IMR-90 (cell line): ENCODE measurements around the gene WSB1. TPM values are rescaled to one million over a fixed set of nuclear protein-coding genes. Genes with fewer than 3 reads are reported as not detected.

ENCODE experiments used
- BHLHE40 ChIP-seq: fragments of 150-350 bp; IDR thresholded peaks from 2 replicates; pipeline ENCODE4 v1.6.1; 2016; ENCODE audit warnings: mild to moderate bottlenecking, low read depth, low read length
- CHD1 ChIP-seq: IDR thresholded peaks from 2 replicates; pipeline ENCODE4 v1.6.1; 2012; ENCODE audit warnings: low read depth, low read length, improper control_type of control experiment
- ELK1 ChIP-seq: fragments of 150-350 bp; IDR thresholded peaks from 2 replicates; pipeline ENCODE4 v1.6.1; 2016; ENCODE audit warnings: low read depth, mild to moderate bottlenecking, low read length, moderate library complexity, borderline replicate concordance
- FOS ChIP-seq: fragments of 150-350 bp; IDR thresholded peaks from 2 replicates; pipeline ENCODE4 v1.6.1; 2016; ENCODE audit warnings: low read depth, low read length
- NFE2L2 ChIP-seq: fragments of 150-350 bp; IDR thresholded peaks from 2 replicates; pipeline ENCODE4 v1.6.1; 2016; ENCODE audit warnings: low read depth, mild to moderate bottlenecking, low read length
- POLR2A ChIP-seq: IDR thresholded peaks from 2 replicates; pipeline ENCODE4 v1.6.1; 2012; ENCODE audit warnings: mild to moderate bottlenecking, low read depth, low read length
- polyA plus RNA-seq, 3 experiments: library from polyadenylated mRNA; depleted of rRNA; stranded (reverse); fragments of >200 nt; gene quantifications; 2 replicates each; pipeline ENCODE4 v1.2.3, GENCODE V29; 2012; ENCODE audit warnings: low replicate concordance in 1 of 3
- total RNA-seq: library from RNA; depleted of rRNA; stranded (reverse); fragments of >200 nt; gene quantifications from 2 replicates; pipeline ENCODE4 v1.2.3, GENCODE V29; 2012

WSB1 gene
- total and polyA plus RNA-seq, 2 of the 4 experiments (the other 2 are of a cell fraction), result 140 to 266 TPM

DNA sequence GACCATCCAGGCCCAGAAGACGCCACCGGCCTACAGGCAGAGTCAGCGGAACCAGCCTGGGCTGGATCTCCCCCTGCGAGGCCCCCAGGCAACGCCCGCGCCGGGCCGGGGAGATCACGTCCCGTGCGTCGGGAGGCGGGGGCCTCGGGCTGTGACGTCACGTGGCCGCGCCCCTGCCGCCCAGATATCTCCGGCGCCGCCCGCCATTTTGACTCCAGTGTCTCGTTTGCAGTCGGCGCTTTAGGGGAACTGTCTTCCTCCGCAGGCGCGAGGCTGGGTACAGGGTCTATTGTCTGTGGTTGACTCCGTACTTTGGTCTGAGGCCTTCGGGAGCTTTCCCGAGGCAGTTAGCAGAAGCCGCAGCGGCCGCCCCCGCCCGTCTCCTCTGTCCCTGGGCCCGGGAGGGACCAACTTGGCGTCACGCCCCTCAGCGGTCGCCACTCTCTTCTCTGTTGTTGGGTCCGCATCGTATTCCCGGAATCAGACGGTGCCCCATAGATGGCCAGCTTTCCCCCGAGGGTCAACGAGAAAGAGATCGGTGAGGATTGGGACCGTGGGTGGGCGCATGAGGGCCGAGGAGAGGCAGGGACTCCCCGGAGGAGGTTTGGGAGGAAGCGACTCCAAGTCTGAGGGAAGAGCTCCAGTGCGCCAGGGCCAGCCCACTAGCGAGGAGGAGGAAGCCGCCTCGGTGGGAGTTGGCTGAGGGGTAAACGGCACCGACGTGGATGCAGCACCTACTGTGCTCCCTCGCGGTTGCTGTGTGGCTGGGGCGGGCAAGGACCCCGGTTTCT, at the start of gene WSB1 (continued):
- TF ChIP-seq BHLHE40 (peak; percentile 96), ELK1 (no peak), FOS (peak; percentile 3; the same call in 1 of the 2 replicates), NFE2L2 (no peak), POLR2A (peak; percentile 99), CHD1 (peak; percentile 98; the same call in 1 of the 2 replicates)
